GM18507 (cell line): ENCODE data around the gene ADH5.
"Not testable (repeated sequence)": the region's sequence is repeated elsewhere in the genome, so short reads cannot be mapped to it uniquely, and the experiment has no call there.

Experiments
- DNase-seq: peaks from one replicate; pipeline ENCODE4 v3.0.0; 2011; ENCODE audit warnings: low read depth; ENCODE audit not compliant: insufficient read length; ENCODE audit errors: extremely low spot score
- FAIRE-seq: peaks from 2 replicates; lab custom pipeline; 2011; peaks lifted over from hg19 to GRCh38; lab: Jason Lieb, UNC

ADH5 gene

DNA sequence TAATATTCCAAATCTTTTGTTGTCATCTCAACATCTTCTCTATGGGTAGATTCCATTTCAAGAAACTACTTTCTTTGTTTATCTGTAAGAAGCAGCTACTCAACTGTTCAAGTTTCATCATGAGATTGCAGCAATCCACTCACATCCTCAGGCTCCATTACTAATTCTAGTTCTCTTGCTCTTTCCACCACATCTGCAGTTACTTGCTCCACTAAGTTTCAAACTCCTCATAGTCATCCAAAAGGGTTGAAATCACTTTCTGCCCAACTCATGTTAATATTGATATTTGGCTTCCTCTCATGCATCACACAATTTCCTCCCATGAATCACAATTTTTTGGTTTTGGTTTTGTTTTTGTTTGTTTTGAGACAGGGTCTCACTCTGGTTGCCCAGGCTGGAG lies 35.7 kb downstream of the ADH5 start:
- FAIRE-seq, result peak; percentile 5
- DNase-seq, result no peak

DNA sequence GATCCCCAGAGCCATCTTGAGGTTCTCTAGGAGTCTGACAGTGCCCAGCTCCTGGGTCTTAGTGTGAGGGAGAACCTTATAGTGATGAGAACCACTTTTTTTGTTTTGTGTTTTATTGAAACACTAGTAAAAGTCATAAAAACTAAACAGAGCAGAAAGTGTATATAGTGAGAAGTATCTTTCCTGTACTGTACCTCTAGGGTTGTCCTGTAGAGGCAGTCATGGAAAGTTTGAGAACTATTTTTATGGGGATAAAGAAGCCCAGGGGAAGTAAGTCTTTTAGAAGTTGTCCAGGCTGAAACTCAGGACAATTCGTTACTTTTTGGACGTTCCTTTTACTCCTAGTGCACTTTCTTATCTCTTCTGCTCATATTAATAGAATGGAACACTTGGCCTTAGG lies 40.9 kb downstream of the ADH5 start:
- no peak for FAIRE-seq
- no peak for DNase-seq

DNA sequence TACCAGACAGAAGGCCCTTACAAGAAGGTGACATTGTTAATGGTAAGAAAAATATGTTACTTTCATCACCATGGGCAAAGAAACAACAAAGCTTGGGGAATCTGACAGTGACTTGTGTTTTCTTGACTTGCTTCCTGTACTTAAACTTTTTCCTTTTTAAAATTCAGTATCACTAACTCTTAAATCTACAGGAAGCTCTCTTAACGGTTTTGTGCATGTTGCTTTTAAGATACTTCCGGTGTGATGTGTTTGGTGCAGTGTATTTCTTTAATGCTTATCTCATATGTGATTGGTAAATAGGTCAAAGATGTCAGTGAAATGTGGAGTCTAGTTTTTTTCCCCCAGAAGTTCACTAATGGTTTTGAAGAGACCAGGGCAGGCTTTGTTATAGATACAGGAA lies 45.2 kb downstream of the ADH5 start:
- FAIRE-seq, result peak; percentile 50

DNA sequence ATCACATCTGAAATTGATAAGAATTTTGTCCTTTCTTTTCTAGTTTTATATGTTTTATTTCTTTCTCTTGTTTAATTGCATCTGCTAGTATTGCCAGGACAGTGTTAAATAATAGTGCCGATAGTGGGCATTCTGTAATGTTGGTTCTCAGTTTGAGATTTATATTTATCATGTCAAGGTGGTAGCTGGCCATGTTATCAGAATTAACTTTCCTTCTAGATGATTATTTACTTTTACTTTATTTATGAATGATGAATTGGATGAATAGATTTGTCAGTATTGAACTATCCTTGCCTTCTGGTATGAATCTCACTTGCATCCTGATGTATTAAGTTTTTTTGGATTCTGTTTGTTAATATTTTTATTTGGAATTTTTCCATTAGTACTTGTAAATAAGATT lies 50.4 kb downstream of the ADH5 start:
- DNase-seq (no peak), FAIRE-seq (no peak)

More for the DNA sequence above, 45.2 kb downstream of the ADH5 start:
- DNase-seq, result no peak

DNA sequence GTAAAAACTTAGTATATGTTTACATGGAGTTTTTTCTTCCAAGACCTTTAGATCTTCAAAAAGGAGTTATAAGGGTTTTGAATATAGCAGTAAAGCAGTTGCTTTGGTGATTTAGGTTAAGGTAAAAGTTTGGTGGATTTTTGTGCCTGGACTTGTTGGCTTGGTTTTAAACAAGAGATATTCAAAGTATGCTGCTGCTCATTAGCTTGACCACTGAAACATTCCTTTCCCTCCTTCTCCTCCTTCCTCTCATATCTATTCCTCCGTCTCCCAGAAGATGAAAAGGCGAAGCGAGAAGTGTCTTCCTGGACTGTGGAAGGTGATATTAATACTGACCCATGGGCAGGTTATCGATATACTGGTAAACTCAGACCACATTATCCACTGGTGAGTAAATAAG lies 54.6 kb downstream of the ADH5 start:
- FAIRE-seq, result no peak
- DNase-seq, result no peak

DNA sequence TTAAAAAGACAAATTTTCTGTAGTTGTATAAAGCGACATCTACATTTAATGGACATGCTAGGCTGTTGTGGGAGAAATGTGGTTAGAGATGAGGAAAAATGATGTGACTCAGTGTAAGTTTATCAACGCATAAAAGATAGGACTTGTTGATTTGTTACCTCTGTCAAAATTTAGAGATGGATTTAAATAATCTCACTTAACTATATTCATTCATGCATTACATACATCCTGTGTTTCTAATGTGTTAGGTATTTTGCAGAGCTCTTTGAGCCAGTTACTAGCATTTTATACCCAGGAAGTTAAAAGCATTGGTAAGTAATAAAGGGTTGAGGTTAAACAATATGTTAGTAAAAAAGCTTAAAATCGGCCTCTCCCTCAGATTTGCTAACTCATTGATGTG lies 58.7 kb downstream of the ADH5 start:
- no peak for DNase-seq
- FAIRE-seq, result no peak

DNA sequence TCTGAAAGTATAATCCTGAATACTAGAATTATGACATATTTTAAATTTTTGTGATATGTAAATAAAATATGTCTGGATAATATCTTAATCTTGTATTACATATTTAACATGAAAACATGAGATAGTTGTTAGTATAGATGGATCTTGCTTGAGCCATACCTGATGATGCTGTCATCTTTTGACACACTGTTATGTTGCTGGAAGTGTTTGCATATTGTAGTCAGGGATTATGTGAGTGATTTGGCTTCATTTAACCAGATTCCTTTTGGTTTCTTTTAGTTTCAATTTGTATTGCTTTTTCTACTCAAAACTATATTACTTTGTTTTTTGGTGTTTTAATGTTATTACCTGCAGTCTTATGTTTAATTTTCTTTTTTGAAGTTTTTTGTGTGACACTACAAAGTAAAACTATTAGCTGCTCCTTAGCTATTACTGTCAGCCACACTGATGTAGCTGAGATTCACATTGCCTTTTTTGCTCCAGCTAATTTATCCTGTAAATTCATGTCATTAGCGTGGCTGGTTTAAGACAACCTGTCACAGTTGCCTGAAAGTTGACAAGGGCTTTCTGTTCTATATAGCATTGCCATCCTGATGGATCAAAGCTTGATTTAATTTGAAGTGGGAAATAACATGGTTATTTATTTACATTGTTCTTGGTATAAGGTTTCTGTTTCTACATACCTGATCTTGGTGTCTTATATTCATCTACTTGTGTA lies 59.4 kb downstream of the ADH5 start:
- DNase-seq (no peak), FAIRE-seq (peak; percentile 33)

DNA sequence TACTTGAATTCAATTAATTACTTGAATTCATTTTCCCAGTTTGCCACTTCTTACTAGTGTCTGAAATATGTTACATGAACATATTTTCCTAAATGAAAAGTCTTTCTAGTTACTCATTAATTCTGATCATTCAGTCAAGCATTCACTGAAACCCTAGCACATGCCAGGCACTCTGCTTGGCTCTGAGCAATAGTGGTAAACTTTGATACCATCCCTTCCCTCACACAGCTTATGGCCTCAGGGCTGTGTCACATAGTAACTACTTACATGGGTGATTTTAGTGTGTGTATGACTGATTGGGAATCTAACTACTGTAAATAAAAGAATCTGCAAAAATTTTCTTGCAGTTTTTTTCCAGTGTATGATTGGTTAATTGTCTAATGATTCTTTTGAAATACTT lies 60.4 kb downstream of the ADH5 start:
- no peak for DNase-seq
- peak; percentile 74 for FAIRE-seq

DNA sequence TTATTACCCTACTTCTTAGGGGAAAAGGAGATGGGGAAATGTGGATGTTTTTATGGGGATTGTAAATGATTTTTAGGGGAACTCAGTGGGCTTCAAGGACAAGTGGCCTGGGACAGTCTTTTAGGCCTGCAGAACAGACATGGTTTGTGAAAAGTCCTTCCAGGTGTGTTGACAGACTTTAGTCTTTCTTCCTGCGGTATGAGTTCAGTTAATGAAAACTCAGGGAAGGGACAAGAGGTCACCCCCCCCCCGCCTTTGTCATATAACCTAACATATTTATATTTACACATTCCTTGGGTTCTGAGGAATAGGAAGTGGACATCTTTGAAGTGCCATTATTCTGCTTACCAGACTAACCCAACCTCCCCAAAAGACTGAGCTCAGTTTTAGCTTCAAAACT lies 61.3 kb downstream of the ADH5 start:
- no peak for DNase-seq
- FAIRE-seq, result peak; percentile 24

DNA sequence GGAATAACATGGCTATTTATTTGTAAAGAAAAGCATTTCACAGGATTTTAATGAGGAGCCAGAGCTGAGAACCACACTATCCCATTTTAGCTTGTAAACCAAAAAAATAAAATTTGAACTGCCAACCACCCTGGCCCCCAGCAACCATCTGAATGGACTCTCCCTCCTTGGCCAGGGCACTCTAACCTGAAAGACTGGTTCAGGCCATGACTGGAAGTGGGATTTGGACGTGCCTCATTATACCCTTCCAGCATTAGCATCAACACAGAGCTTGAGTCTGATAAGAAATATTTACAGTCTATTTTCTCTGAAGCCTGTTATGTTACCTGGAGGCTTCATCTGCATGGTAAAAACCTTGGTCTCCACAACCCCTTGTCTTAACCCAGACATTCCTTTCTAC lies 63.1 kb downstream of the ADH5 start:
- no peak for DNase-seq
- no peak for FAIRE-seq

DNA sequence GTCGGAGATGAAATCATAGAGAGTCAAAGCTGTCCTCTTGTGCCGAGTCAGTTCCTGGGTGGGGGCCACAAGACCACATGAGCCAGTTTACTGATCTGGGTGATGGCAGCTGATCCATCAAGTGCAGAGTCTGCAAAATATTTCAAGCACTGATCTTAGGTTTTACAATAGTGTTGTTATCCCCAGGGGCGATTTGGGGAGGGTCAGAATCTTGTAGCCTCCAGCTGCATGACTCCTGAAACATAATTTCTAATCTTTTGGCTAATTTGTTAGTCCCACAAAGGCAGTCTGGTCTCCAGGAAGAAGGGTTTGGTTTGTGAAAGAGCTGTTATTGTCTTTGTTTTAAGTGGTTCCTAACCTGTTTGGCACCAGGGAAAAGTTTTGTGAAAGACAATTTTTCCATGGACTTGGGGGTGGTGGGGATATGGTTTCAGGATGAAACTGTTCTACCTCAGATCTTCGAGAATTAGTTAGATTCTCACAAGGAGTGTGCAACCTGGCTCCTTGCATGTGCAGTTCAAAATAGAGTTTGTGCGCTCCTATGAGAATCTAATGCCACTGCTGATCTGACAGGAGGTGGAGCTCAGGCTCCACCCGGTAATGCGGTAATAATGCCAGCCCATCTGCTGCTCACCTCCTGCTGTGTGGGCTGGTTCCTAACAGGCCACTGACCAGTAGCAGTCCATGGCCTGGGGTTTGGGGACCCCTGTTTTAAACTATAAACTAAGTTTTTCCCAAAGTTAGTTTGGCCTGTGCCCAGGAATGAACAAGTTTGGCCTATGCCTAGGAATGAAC lies 63.9 kb downstream of the ADH5 start:
- no peak for FAIRE-seq
- DNase-seq, result no peak

DNA sequence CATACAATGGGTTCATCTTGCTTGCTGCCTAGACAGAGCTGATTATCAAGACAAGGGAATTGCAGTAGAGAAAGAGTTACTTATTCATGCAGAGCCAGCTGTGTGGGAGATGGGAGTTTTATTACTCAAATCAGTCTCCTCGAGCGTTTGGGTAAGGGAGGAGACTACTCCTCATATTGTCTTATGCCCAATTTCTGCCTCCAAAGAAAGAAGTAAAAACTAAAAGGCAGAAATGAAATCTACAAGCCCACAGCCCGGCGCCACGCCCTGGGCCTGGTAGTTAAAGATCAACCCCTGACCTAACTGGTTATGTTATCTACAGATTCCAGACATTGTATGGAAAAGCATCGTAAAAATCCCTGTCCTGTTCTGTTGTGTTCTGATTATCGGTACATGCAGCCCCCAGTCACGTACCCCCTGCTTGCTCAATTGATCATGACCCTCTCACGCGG lies 64.8 kb downstream of the ADH5 start:
- FAIRE-seq, DNase-seq: not testable (repeated sequence)

DNA sequence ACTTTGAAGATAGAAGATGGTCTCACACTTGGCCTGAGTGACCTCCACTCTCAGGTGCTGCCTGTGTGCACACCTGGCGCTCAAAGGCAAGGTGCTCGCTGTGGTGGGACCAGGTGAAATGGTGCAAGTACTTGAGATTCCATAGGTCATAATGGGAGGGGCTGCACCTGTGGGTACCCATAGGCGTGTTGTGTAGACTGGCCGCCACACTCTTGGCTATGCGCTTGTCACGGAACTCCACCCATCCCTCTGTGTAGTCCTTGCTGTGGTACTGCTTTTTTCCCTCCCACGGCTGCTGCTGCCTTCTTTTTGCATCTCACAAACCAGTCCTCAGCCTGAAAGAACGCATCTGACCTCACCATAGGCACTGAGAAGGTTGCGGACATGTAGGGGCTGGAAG lies 66.0 kb downstream of the ADH5 start:
- no peak for FAIRE-seq

DNA sequence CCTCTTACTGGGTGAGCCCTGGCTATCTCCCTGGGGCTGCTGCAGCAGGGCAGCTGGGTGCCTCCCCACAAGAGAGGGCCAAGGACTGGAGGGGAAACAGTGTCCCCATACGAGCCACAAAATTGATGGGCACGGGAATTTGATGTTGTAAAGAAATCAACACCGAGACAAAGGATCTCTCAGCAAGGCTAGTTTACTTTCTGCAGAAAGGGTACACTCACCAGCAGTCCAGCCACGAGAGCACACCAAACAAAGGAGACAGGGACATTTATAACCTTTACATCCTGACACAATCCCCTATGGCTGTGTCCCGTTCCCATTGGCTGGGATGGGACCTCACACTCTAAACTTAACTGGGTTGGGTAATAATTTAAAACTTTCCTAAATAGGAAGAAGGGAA lies 67.2 kb downstream of the ADH5 start:
- DNase-seq, result no peak
- no peak for FAIRE-seq

More for the DNA sequence above, 66.0 kb downstream of the ADH5 start:
- DNase-seq, result no peak
